ENCODE data around the gene OTUD4.
A peak's percentile ranks its signal among the peaks of the same experiment; 100 is the strongest.

OTUD4 gene

DNA sequence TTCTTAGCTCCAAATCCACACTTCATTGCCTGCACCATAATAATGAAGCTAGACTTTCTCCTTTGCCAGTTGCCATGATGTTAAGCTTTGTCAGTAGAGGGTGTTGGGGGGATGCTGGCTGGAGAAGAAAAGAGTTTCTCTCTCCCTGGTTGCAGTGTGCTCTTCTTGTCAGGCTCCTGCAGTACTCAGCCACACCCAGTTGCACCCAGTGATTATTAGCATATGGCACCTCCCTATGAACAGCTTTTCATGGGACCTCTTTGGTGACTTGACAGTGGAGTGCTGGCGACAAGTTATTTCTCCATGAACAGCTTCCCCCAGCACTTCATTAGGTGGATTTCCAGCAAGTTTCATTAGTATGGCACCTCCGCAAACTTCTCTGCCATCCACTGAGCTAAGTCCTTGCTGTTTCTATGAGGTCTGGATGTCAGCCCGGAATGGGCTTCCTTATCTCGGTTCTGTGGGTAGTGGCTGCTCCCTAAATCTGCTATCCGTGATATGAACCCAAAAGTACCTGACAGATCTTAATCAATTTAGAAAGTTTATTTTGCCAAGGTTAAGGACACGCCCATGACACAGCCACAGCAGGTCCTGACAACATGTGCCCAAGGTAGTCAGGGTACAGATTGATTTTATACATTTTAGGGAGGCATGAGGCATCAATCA, 18.8 kb upstream of the OTUD4 start:
- TF ChIP-seq, protein P1, sequence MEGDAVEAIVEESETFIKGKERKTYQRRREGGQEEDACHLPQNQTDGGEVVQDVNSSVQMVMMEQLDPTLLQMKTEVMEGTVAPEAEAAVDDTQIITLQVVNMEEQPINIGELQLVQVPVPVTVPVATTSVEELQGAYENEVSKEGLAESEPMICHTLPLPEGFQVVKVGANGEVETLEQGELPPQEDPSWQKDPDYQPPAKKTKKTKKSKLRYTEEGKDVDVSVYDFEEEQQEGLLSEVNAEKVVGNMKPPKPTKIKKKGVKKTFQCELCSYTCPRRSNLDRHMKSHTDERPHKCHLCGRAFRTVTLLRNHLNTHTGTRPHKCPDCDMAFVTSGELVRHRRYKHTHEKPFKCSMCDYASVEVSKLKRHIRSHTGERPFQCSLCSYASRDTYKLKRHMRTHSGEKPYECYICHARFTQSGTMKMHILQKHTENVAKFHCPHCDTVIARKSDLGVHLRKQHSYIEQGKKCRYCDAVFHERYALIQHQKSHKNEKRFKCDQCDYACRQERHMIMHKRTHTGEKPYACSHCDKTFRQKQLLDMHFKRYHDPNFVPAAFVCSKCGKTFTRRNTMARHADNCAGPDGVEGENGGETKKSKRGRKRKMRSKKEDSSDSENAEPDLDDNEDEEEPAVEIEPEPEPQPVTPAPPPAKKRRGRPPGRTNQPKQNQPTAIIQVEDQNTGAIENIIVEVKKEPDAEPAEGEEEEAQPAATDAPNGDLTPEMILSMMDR (IDR thresholded peaks at IDR 0.05; ENCODE audit: low read length), result no peak
- no peak for TF ChIP-seq EZH2 (IDR thresholded peaks at IDR 0.05; ENCODE audit: borderline replicate concordance, low read length)
- Histone ChIP-seq H2AFZ (ENCODE audit: low read length) (no peak overlapping the region), H3F3A (ENCODE audit: insufficient read depth, low read length) (no peaks in the 10 kb centered on the region)

DNA sequence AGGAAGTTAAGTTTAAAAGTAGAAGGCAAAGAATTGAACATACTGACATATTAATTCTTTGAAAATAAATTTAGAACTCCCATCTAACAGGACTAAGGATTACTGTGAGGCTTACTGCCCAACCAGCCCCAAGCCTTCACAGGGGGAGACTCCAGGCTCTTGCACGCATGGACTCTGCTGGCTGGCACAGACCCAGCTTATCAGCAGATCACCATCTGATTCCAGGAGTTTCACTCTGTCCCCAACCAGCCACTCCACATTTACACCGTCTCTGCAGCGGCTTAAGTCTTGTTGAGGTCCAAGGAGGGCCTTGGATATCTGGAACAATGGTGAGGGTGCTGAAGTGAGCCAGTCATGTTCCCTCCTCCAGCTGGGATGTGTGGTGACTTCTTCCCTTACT, 16.4 kb upstream of the OTUD4 start:
- TF ChIP-seq, protein P1 (IDR thresholded peaks at IDR 0.05; ENCODE audit: low read length), result no peak
- no peak for TF ChIP-seq EZH2 (IDR thresholded peaks at IDR 0.05; ENCODE audit: borderline replicate concordance, low read length)
- H3K4me1 ChIP-seq (ENCODE audit: insufficient read depth, low read length, severe bottlenecking), result peaks cover 13% of the 10 kb centered on the region
- no peaks in the 10 kb centered on the region for H4K20me1 ChIP-seq (ENCODE audit: insufficient read depth, low read length)
- no peak overlapping the region for H3K4me2 ChIP-seq (ENCODE audit: low read length)
- no peaks in the 10 kb centered on the region for H3K27me3 ChIP-seq (ENCODE audit: insufficient read depth, low read length)
- no peaks in the 10 kb centered on the region for H3K79me2 ChIP-seq (ENCODE audit: insufficient read depth, low read length)
- H3K27ac ChIP-seq (ENCODE audit: low read depth, low read length, poor library complexity, severe bottlenecking), result no peak overlapping the region
- no peaks in the 10 kb centered on the region; the same call in 1 of the 2 replicates for H3F3A ChIP-seq (ENCODE audit: insufficient read depth, low read length)
- no peaks in the 10 kb centered on the region for H3K9me2 ChIP-seq (ENCODE audit: low read depth, low read length)
- H3K4me3 ChIP-seq (ENCODE audit: low read depth, low read length, poor library complexity, severe bottlenecking), result no peak overlapping the region
- no peak overlapping the region for H3K9ac ChIP-seq (ENCODE audit: low read length)
- H3K9me3 ChIP-seq (ENCODE audit: low read length), result no peaks in the 10 kb centered on the region
- H2AFZ ChIP-seq (ENCODE audit: low read length), result no peak overlapping the region
- H3K36me3 ChIP-seq (ENCODE audit: insufficient read depth, low read length), result no peaks in the 10 kb centered on the region

More for the DNA sequence above, 18.8 kb upstream of the OTUD4 start:
- no peaks in the 10 kb centered on the region for H3K9me2 ChIP-seq (ENCODE audit: low read depth, low read length)
- H3K79me2 ChIP-seq (ENCODE audit: insufficient read depth, low read length), result no peaks in the 10 kb centered on the region
- H3K4me2 ChIP-seq (ENCODE audit: low read length), result no peak overlapping the region
- no peak overlapping the region for H3K4me3 ChIP-seq (ENCODE audit: low read depth, low read length, poor library complexity, severe bottlenecking)
- H3K27ac ChIP-seq (ENCODE audit: low read depth, low read length, poor library complexity, severe bottlenecking), result no peak overlapping the region
- no peak overlapping the region for H3K9ac ChIP-seq (ENCODE audit: low read length)
- no peaks in the 10 kb centered on the region for H3K27me3 ChIP-seq (ENCODE audit: insufficient read depth, low read length)
- peaks cover 13% of the 10 kb centered on the region for H3K4me1 ChIP-seq (ENCODE audit: insufficient read depth, low read length, severe bottlenecking)
- no peaks in the 10 kb centered on the region for H3K9me3 ChIP-seq (ENCODE audit: low read length)
- no peaks in the 10 kb centered on the region for H3K36me3 ChIP-seq (ENCODE audit: insufficient read depth, low read length)
- no peaks in the 10 kb centered on the region for H4K20me1 ChIP-seq (ENCODE audit: insufficient read depth, low read length)

DNA sequence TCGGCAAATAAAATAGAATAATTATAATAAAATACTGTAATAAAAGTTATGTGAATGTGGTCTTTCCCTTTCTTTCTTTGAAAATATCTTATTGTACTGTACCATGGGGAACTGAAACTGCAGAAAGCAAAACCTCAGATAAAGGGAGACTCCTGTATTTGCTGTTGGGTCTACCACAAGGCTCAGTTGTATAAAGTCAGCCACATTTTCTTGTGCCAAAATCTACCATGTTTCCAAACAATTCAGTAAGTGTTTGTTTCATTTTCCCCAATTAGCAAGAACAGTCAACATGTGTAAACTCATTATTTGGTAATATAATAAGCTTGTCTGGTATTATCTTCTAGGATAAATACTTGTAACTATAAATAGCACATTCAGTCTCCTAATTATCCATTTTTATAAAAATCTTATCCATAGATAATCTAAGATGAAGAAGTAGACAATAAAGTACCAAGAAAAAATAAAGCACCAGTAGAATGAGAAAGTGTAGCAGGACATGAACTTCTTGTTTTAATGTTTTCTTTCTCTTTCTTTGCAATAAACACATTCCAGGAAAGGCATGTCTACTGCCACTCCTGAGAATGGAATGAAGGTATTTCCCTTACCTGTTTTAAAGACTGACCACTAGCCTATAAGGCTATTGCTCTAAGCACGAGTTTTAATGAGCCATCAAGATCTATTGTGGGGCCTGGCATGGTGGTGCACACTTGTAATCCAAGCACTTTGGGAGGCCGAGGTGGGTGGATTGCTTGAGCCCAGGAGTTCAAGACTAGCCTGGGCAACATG, 15.0 kb upstream of the OTUD4 start:
- H3K36me3 ChIP-seq (ENCODE audit: insufficient read depth, low read length), result no peaks in the 10 kb centered on the region
- no peak overlapping the region for H3K4me3 ChIP-seq (ENCODE audit: low read depth, low read length, poor library complexity, severe bottlenecking)
- no peaks in the 10 kb centered on the region for H3K27me3 ChIP-seq (ENCODE audit: insufficient read depth, low read length)
- H3K9ac ChIP-seq (ENCODE audit: low read length), result no peak overlapping the region
- no peaks in the 10 kb centered on the region; the same call in 1 of the 2 replicates for H3F3A ChIP-seq (ENCODE audit: insufficient read depth, low read length)
- H3K79me2 ChIP-seq (ENCODE audit: insufficient read depth, low read length), result no peaks in the 10 kb centered on the region
- H3K4me2 ChIP-seq (ENCODE audit: low read length), result peak overlapping the region; percentile 6; the same call in 1 of the 2 replicates
- H3K4me1 ChIP-seq (ENCODE audit: insufficient read depth, low read length, severe bottlenecking), result peaks cover 23% of the 10 kb centered on the region
- TF ChIP-seq EZH2 (IDR thresholded peaks at IDR 0.05; ENCODE audit: borderline replicate concordance, low read length), result no peak
- TF ChIP-seq, protein P1 (IDR thresholded peaks at IDR 0.05; ENCODE audit: low read length), result no peak
- H3K9me3 ChIP-seq (ENCODE audit: low read length), result no peaks in the 10 kb centered on the region
- H3K27ac ChIP-seq (ENCODE audit: low read depth, low read length, poor library complexity, severe bottlenecking), result no peak overlapping the region
- H4K20me1 ChIP-seq (ENCODE audit: insufficient read depth, low read length), result no peaks in the 10 kb centered on the region
- H2AFZ ChIP-seq (ENCODE audit: low read length), result no peak overlapping the region
- no peaks in the 10 kb centered on the region for H3K9me2 ChIP-seq (ENCODE audit: low read depth, low read length)
